ENCODE results near the gene MDFIC. TPM values are rescaled to one million over a fixed set of nuclear protein-coding genes. Genes with fewer than 3 reads are reported as not detected.

The MDFIC gene
- total and polyA plus RNA-seq, 4 experiments from 2014 or later, result 68.1 to 194 (median 129) TPM

DNA sequence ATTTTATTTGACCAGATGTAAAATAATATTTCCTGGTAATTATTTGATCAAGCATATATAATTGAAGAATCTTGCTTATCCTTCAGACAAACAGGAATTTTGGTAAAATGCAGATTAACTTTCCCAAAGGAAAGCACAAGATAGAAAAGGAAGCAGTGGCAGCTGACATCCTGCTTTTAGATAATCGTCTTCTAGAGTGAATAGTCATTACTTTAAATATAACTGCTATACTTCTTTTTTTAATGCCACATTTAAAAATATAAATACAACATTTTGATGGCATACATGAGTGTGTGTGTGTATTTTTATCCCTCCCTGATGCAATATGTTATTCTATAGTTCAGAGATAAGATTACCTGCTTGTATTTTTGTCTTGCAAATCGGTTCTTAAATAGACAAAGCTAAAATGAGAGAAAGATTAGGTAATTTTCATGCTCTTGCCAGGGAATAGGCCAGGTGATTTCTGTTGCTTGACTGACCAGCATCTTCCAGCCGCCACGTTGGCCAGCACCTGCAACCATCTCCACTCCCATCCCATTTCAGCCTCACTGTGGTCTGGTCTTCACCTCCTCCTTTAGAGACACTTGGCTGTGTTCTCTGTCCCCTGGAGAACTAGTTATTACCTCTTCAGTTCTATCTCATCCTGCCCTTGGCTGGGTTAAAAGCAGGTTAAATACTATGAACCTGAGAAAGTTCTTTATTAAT lies 58.1 kb downstream of the MDFIC start:
- no peak overlapping the region for H3K4me3 ChIP-seq (ENCODE audit: low read length in 2 of 2)
- ChIA-PET CTCF (ENCODE audit: partially characterized antibody) (no interaction called here), POLR2A (ENCODE audit: partially characterized antibody) (no interaction called here)
- Mint-ChIP-seq H3K4me1 (peaks cover 48 to 81% (median 59%) of the 10 kb centered on the region in 4 donors), H3K27ac (peak overlapping the region in 6 of 7 donors; percentile 3 to 91 (median 50)), H3K27me3 (no peaks in the 10 kb centered on the region), H3K9me3 (no peaks in the 10 kb centered on the region), H3K36me3 (peaks cover 48% of the 10 kb centered on the region in 2 donors), H3K4me3 (peak overlapping the region in 7 of 8 donors; percentile 16 to 70 (median 47))
- H3K4me1 ChIP-seq (ENCODE audit: insufficient read depth, low read length), result peaks cover 65% of the 10 kb centered on the region
- no peaks in the 10 kb centered on the region for H3K9me3 ChIP-seq (ENCODE audit: control insufficient read depth in 1 of 2, low read length in 2 of 2)
- no peak for DNase-seq
- H3K36me3 ChIP-seq (ENCODE audit: insufficient read depth, low read length), result peaks cover 5% of the 10 kb centered on the region
- H3K27me3 ChIP-seq (ENCODE audit: insufficient read depth, low read length), result no peaks in the 10 kb centered on the region
- intact Hi-C loops (cut with micrococcal nuclease), result loop anchor here (1.0 to 2.0 kb wide), 2 partner anchors 10 to 19 kb away; no protein-coding TSS in a partner anchor
- H3K27ac ChIP-seq (ENCODE audit: low read depth, low read length), result no peak overlapping the region

DNA sequence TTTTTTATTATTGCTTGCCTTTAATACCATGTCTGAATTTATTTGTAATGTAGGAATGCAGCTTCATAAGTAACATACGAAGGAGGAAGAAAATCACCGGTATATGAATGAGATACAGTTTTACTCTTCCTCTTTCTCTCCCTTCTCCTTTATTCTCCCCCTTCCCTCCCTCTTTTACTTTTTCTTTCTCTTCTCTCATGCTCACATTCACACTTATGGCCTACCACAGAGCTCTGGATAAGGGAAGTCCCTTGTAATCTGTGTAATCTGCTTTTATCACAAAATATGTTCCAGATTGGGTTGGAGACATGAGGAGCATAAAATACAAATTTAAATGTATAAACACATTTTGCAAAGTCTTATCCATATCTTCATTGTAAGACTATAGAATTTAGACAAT lies 59.4 kb downstream of the MDFIC start:
- Histone ChIP-seq H3K4me3 (ENCODE audit: low read length in 2 of 2) (no peak overlapping the region), H3K27me3 (ENCODE audit: insufficient read depth, low read length) (no peaks in the 10 kb centered on the region), H3K4me1 (ENCODE audit: insufficient read depth, low read length) (peaks cover 63% of the 10 kb centered on the region), H3K36me3 (ENCODE audit: insufficient read depth, low read length) (peaks cover 5% of the 10 kb centered on the region), H3K9me3 (ENCODE audit: control insufficient read depth in 1 of 2, low read length in 2 of 2) (no peaks in the 10 kb centered on the region), H3K27ac (ENCODE audit: low read depth, low read length) (no peak overlapping the region)
- no peaks in the 10 kb centered on the region for H3K27me3 Mint-ChIP-seq
- H3K9me3 Mint-ChIP-seq, result no peaks in the 10 kb centered on the region
- peak overlapping the region in 6 of 7 donors; percentile 12 to 77 (median 60) for H3K27ac Mint-ChIP-seq
- ChIA-PET POLR2A (ENCODE audit: partially characterized antibody) (no interaction called here), CTCF (ENCODE audit: partially characterized antibody) (no interaction called here)
- intact Hi-C loops (cut with micrococcal nuclease), result no loop called here
- peaks cover 46 to 82% (median 60%) of the 10 kb centered on the region in 4 donors for H3K4me1 Mint-ChIP-seq
- H3K36me3 Mint-ChIP-seq, result peaks cover 59 to 62% of the 10 kb centered on the region in 2 donors
- H3K4me3 Mint-ChIP-seq, result peak overlapping the region in 6 of 8 donors; percentile 10 to 76 (median 41)
- DNase-seq, result no peak

GRCh38 chr7:114985116-114985715 lies 63.3 kb downstream of the MDFIC start:
- Histone ChIP-seq H3K9me3 (ENCODE audit: control insufficient read depth in 1 of 2, low read length in 2 of 2) (no peaks in the 10 kb centered on the region), H3K36me3 (ENCODE audit: insufficient read depth, low read length) (peaks cover 6% of the 10 kb centered on the region), H3K4me3 (ENCODE audit: low read length in 2 of 2) (no peak overlapping the region), H3K27me3 (ENCODE audit: insufficient read depth, low read length) (no peaks in the 10 kb centered on the region), H3K4me1 (ENCODE audit: insufficient read depth, low read length) (peaks cover 53% of the 10 kb centered on the region), H3K27ac (ENCODE audit: low read depth, low read length) (no peak overlapping the region)
- Mint-ChIP-seq H3K27me3 (no peaks in the 10 kb centered on the region), H3K4me1 (peaks cover 39 to 58% (median 43%) of the 10 kb centered on the region in 4 donors), H3K4me3 (no peak overlapping the region), H3K36me3 (peaks cover 59 to 67% of the 10 kb centered on the region in 2 donors), H3K9me3 (peaks cover 0 to 2% (median 0%) of the 10 kb centered on the region in 8 donors), H3K27ac (peak overlapping the region in 6 of 7 donors; percentile 17 to 76 (median 56))
- no peak for DNase-seq
- intact Hi-C loops (cut with micrococcal nuclease), result no loop called here
- CTCF ChIA-PET (ENCODE audit: partially characterized antibody), result interaction anchor here (0.9 to 1.1 kb wide), 2 partner anchors 14 to 21 kb away, joined by 3 read pairs; no protein-coding TSS in a partner anchor
- POLR2A ChIA-PET (ENCODE audit: partially characterized antibody), result no interaction called here

GRCh38 chr7:114986190-114987180 lies 64.6 kb downstream of the MDFIC start:
- Histone ChIP-seq H3K27ac (ENCODE audit: low read depth, low read length) (no peak overlapping the region), H3K27me3 (ENCODE audit: insufficient read depth, low read length) (no peaks in the 10 kb centered on the region), H3K4me1 (ENCODE audit: insufficient read depth, low read length) (peaks cover 40% of the 10 kb centered on the region), H3K36me3 (ENCODE audit: insufficient read depth, low read length) (peaks cover 5% of the 10 kb centered on the region), H3K4me3 (ENCODE audit: low read length in 2 of 2) (no peak overlapping the region), H3K9me3 (ENCODE audit: control insufficient read depth in 1 of 2, low read length in 2 of 2) (no peaks in the 10 kb centered on the region)
- intact Hi-C loops (cut with micrococcal nuclease), result no loop called here
- Mint-ChIP-seq H3K27ac (peak overlapping the region; percentile 3 to 75 (median 54)), H3K4me3 (peak overlapping the region in 1 of 8 donors; percentile 9), H3K36me3 (peaks cover 52 to 58% of the 10 kb centered on the region in 2 donors), H3K27me3 (no peaks in the 10 kb centered on the region), H3K9me3 (peaks cover 0 to 4% (median 0%) of the 10 kb centered on the region in 8 donors), H3K4me1 (peaks cover 29 to 49% (median 32%) of the 10 kb centered on the region in 4 donors)
- CTCF ChIA-PET (ENCODE audit: partially characterized antibody), result interaction anchor here (0.6 to 1.7 kb wide), 5 partner anchors 16 to 199 kb away, joined by 3 to 6 read pairs (median 3); no protein-coding TSS in a partner anchor
- POLR2A ChIA-PET (ENCODE audit: partially characterized antibody), result interaction anchor here (0.6 kb wide), 1 partner anchor 16 kb away, joined by 3 read pairs; no protein-coding TSS in a partner anchor
- DNase-seq, result no peak

DNA sequence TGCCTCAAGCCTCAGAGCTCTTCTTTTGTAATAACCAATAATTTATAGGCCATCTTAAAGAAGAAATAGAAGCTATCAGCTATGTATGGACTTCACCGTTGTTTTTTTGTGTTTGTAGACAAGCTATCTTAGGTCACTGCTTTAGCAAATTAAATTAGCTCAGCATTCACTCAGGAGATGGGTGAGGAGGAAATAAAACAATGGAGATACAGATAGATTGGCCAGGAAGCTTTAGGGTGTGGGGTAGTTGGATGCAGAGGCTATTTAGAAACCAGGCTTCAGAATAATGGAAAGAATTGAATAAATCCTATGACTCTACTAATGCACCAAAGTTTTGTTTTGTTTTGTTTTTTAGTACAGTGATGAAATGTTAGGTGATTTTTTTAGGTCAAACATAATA lies 66.1 kb downstream of the MDFIC start:
- POLR2A ChIA-PET (ENCODE audit: partially characterized antibody), result interaction anchor here (1.4 kb wide), 1 partner anchor 17 kb away, joined by 3 read pairs; no protein-coding TSS in a partner anchor
- intact Hi-C loops (cut with micrococcal nuclease), result no loop called here
- H3K4me1 ChIP-seq (ENCODE audit: insufficient read depth, low read length), result peaks cover 32% of the 10 kb centered on the region
- H3K4me3 Mint-ChIP-seq, result no peak overlapping the region
- H3K27me3 Mint-ChIP-seq, result no peaks in the 10 kb centered on the region
- peaks cover 0 to 4% (median 0%) of the 10 kb centered on the region in 8 donors for H3K9me3 Mint-ChIP-seq
- no peaks in the 10 kb centered on the region for H3K27me3 ChIP-seq (ENCODE audit: insufficient read depth, low read length)
- H3K9me3 ChIP-seq (ENCODE audit: control insufficient read depth in 1 of 2, low read length in 2 of 2), result no peaks in the 10 kb centered on the region
- peaks cover 40 to 50% of the 10 kb centered on the region in 2 donors for H3K36me3 Mint-ChIP-seq
- H3K27ac ChIP-seq (ENCODE audit: low read depth, low read length), result no peak overlapping the region
- peaks cover 5% of the 10 kb centered on the region for H3K36me3 ChIP-seq (ENCODE audit: insufficient read depth, low read length)
- no peak overlapping the region for H3K27ac Mint-ChIP-seq
- no peak for DNase-seq
- H3K4me3 ChIP-seq (ENCODE audit: low read length in 2 of 2), result no peak overlapping the region
- CTCF ChIA-PET (ENCODE audit: partially characterized antibody), result interaction anchor here (1.2 to 1.7 kb wide), 3 partner anchors 10 to 67 kb away, joined by 3 to 6 read pairs (median 3); no protein-coding TSS in a partner anchor
- peaks cover 25 to 47% (median 38%) of the 10 kb centered on the region in 4 donors for H3K4me1 Mint-ChIP-seq

- Histone ChIP-seq H3K4me1 (ENCODE audit: insufficient read depth, low read length) (peaks cover 32% of the 10 kb centered on the region), H3K36me3 (ENCODE audit: insufficient read depth, low read length) (peaks cover 5% of the 10 kb centered on the region), H3K4me3 (ENCODE audit: low read length in 2 of 2) (no peak overlapping the region), H3K27ac (ENCODE audit: low read depth, low read length) (no peak overlapping the region), H3K9me3 (ENCODE audit: control insufficient read depth in 1 of 2, low read length in 2 of 2) (no peaks in the 10 kb centered on the region), H3K27me3 (ENCODE audit: insufficient read depth, low read length) (no peaks in the 10 kb centered on the region)
- Mint-ChIP-seq H3K36me3 (peaks cover 46 to 54% of the 10 kb centered on the region in 2 donors), H3K27ac (no peak overlapping the region), H3K27me3 (no peaks in the 10 kb centered on the region), H3K9me3 (peaks cover 0 to 4% (median 0%) of the 10 kb centered on the region in 8 donors), H3K4me3 (no peak overlapping the region), H3K4me1 (peaks cover 32 to 52% (median 45%) of the 10 kb centered on the region in 4 donors)
- no peak for DNase-seq
- intact Hi-C loops (cut with micrococcal nuclease), result no loop called here
- ChIA-PET POLR2A (ENCODE audit: partially characterized antibody) (interaction anchor here (1.2 kb wide), 1 partner anchor 20 kb away, joined by 3 read pairs; no protein-coding TSS in a partner anchor), CTCF (ENCODE audit: partially characterized antibody) (interaction anchor here (0.6 kb wide), 1 partner anchor 19 kb away, joined by 3 read pairs; no protein-coding TSS in a partner anchor)
These were observed 67.0 kb downstream of the MDFIC start for GRCh38 chr7:114988755-114989375.
